ENCODE results near the gene UBXN11.

DNA sequence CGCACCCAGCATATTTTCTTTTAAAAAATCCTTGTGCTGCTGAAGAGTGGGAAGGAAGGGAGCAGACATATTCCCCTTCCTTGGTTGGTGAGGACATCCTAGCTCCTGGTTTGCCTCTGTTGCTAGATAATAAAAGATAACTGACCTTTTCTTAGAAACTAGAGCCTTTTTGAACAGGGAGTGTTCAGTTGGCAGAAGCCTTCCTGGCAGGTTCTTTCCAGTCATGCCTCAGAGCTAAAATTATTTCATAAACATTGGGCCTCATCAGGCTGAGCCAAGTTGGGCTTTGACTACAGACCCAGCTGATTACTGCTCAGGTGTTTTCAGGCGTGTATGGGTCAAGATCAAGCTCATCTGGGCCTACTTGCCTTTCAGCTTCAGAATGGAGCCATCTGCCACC is 49.2 kb downstream of the UBXN11 start:
- TF ChIP-seq, protein P1, sequence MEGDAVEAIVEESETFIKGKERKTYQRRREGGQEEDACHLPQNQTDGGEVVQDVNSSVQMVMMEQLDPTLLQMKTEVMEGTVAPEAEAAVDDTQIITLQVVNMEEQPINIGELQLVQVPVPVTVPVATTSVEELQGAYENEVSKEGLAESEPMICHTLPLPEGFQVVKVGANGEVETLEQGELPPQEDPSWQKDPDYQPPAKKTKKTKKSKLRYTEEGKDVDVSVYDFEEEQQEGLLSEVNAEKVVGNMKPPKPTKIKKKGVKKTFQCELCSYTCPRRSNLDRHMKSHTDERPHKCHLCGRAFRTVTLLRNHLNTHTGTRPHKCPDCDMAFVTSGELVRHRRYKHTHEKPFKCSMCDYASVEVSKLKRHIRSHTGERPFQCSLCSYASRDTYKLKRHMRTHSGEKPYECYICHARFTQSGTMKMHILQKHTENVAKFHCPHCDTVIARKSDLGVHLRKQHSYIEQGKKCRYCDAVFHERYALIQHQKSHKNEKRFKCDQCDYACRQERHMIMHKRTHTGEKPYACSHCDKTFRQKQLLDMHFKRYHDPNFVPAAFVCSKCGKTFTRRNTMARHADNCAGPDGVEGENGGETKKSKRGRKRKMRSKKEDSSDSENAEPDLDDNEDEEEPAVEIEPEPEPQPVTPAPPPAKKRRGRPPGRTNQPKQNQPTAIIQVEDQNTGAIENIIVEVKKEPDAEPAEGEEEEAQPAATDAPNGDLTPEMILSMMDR (IDR thresholded peaks at IDR 0.05), result no peak
- no peak for TF ChIP-seq POLR2A (IDR thresholded peaks at IDR 0.05)

All from tibial nerve (tissue), 3 donors.